Myocyte (in vitro differentiated cells): ENCODE results near the gene FXYD6. TPM values are rescaled to one million over a fixed set of nuclear protein-coding genes. Genes with fewer than 3 reads are reported as not detected.
A peak's percentile ranks its signal among the peaks of the same experiment; 100 is the strongest.
"Not testable (repeated sequence)": the region's sequence is repeated elsewhere in the genome, so short reads cannot be mapped to it uniquely, and the experiment has no call there.

Experiments used
- DNase-seq: peaks from one replicate; pipeline ENCODE4 v3.0.0-alpha.2; 2012; ENCODE audit warnings: low read depth
- total RNA-seq: library from RNA; depleted of rRNA; stranded (reverse); fragments of >200 nt; gene quantifications from 2 replicates; pipeline ENCODE4 v1.2.3, GENCODE V29; 2014

The FXYD6 gene
- total RNA-seq, 1 donor from 2014 or later: 3.1 TPM

DNA sequence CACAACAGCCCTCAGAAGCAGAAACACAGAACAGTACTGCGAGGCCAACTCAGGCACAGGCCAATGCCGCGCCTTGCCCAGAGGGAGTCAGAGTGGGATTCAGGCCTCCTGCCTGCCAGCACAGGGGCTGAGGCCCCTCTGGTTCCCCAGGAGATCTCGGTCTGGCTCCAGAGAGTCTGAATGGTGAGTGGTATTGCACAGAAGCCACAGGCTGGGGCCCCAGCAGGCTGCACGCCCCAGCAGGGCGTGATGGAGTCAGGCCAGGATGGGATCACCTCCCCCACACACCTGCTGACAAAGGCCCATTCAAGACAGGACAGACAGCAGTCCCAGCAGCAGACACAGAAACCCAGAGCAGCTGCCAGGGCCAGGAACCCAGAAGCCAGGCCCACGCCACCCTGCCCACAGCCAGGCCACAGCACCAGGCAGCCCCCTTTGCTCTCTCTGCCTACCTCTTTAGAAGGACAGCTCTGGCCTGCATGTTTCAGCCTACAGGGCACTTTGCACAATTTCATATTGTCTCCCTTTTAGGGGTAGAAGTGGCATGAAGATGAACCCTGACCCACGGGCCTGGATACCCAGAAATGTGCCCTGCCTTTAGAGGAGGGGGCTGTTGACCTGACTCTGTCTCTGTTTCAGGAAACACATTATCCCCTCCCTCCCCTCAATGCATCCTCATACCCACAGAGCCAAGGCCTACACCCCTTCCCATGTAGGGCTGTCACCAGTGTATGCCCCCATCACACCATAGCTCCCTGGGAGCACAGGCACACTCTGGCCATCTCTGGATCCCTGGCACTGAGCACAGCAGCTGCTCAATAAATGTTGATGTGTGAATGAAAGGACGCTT lies 6.1 kb downstream of the FXYD6 start:
- DNase-seq: peak; percentile 78

DNA sequence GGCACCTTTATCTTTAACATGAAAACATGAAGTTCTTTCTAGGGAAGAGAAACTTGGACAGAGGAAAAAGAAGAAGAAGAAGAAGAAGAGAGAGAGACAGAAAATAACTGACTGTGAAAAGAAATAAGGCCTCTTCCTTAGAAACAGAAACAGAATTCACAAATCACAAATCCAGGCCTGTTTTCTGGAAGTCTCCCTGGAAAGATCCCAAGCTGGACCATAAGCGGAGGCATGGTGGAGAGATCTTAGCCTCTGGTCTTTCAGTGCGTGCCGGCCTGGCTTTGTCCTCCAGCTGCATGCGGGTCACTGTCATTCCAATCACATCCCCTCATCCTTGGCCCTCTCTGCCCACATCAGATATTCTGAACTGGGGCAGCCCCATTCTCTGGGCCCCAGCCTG lies 6.9 kb downstream of the FXYD6 start:
- no peak for DNase-seq

DNA sequence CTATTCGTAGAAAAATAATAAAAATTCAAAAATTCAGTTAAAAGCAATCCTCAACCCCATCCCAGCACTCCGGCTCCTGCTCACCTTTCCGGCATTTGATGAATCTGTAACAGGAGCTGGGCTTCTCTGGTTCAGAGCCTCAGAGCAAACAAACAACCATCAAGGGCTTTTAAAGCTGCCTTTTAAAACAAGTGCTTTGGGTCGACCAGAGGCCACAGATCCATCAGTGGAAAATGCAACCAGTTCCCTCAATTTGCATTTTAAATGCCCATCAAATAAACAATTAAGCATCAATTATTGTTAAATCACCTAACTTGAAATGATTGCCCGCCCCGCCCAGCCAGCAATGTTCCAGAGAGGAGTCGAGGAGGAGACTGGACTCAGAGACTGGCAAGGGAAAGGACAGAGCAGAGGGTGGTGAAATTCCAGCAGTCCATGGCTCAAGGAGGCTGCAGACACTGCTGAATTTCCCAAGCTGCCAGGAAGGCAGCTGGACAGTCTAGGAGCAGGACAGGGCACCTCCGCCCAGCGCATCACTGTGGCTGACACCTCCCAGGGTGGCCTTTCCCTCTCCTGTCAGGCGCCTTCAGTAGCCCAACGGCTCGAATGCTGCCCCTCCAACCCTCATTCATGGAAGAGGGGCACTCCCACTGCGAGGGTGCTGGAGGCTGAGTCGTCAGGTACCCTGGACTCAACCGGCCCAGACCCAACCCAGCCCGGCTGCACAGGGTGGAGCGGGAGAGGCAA lies 7.5 kb downstream of the FXYD6 start:
- no peak for DNase-seq

DNA sequence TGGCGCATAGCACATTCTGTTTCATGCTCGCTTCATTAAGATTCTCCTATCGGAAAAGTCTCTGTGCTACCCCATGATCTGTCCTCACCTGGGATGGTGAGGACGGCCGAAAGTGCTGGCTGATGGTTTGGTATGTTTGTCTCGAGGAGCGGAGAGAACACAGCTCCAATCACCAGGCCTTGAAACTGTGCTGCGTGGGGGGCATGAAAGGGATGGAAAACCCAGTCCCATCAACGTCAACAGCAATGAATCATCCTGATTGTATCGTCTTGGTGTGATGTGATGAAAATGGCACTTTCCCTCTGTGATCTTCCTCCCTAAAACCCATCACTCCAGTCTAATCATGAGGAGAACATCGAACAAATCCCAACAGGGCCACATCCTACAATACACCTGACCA lies 8.4 kb downstream of the FXYD6 start:
- no peak for DNase-seq

DNA sequence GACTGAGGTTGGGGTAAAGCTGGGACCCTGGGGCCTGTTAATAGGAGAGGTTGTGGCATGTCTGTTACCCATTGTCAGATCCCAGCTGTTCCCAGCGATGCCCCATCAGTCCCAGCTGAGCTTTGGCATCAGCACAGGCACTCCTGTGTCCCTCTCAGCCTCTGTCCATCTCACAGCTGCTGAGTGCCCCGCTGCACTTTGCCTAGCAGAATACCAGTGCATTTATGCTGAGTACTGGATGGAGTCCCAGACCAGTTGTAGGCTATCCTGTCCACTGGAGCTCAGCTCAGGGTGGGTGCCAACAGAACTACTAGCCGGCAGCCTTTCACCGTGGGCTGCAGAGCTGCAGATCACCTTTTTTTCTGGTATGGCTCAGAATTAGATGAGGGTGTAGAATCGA lies 9.9 kb downstream of the FXYD6 start:
- DNase-seq: no peak

DNA sequence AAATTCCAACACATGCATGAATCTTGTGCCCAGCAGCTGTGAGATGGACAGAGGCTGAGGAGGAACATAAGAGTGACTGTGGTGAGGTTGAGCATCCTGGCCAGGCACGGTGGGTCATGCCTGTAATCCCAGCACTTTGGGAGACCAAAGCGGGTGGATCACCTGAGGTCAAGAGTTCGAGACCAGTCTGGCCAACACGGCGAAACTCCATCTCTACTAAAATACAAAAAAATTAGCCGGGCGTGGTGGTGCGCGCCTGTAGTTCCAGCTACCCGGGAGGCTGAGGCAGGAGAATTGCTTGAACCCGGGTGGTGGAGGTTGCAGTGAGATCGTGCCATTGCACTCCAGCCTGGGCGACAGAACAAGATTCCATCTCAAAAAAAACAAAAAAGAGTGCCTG lies 10.9 kb downstream of the FXYD6 start:
- DNase-seq: not testable (repeated sequence)

DNA sequence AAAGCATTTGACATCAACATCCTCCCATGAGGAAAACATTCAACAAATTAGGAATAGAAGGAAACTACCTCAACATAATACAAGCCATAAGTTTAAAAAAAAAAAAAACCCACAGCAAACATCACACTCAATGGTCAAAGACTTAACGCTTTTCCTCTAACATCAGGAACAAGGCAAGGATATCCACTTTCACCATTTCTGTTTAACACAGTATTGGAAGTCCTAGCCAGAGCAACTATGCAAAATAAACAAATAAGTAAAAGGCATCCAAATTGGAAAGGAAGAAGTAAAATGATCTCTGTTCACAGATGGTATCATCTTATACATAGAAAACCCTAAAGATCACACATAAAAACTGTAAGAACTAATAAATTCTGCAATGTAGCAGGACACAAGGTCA lies 13.1 kb downstream of the FXYD6 start:
- DNase-seq: no peak

DNA sequence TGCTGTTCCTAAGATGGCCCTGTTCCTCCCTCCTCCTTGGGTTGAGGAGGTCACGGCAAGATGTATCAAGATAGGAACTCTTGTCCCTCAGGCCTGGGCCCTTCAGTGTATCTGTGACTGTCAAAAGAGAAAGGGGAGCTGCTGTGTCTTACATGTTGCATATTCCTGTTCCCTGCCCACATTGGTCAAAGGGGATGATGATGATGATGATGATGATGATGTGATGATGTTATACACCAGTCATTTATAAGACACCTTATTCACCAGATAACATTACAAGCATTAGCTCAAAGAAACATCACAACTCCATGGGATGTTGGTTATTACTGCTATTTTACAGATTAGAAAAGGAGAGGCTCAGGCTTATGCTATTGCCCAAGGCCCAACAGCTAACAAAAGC lies 13.7 kb downstream of the FXYD6 start:
- DNase-seq: no peak

DNA sequence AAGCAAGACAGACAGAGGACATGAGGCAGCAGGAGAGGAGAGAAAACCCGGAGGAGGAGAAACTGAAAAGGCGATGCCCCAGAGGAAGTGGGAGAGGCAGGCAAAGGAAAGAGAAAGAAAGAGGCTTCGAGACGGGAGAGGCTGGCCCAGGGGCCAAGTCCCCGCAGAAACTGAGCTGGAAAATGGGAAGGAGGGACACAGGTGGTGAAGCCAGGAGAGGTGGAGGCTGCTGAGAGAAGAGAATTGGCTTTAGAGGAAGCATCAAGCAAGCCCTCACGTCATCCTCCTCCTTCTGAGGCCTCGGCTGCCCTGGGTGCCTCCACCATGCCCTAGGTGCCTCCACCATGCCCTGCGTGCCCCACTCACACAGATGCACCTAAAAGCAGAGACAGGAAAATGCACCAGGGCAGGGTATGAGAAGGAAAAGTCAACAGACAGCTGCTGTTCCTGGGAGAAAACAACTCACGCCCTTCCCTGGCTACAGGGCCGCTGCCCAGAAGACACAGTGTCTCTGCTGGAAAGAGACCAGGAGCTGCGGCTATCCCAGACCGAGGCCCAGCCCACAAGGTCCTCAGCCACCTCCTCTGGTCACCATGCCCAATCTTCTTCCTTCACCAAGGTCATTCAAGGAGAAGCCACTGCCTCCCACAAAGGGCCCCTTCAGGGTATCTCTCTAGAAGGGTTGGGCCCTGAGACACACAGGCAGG lies 14.3 kb downstream of the FXYD6 start:
- peak; percentile 45 for DNase-seq

DNA sequence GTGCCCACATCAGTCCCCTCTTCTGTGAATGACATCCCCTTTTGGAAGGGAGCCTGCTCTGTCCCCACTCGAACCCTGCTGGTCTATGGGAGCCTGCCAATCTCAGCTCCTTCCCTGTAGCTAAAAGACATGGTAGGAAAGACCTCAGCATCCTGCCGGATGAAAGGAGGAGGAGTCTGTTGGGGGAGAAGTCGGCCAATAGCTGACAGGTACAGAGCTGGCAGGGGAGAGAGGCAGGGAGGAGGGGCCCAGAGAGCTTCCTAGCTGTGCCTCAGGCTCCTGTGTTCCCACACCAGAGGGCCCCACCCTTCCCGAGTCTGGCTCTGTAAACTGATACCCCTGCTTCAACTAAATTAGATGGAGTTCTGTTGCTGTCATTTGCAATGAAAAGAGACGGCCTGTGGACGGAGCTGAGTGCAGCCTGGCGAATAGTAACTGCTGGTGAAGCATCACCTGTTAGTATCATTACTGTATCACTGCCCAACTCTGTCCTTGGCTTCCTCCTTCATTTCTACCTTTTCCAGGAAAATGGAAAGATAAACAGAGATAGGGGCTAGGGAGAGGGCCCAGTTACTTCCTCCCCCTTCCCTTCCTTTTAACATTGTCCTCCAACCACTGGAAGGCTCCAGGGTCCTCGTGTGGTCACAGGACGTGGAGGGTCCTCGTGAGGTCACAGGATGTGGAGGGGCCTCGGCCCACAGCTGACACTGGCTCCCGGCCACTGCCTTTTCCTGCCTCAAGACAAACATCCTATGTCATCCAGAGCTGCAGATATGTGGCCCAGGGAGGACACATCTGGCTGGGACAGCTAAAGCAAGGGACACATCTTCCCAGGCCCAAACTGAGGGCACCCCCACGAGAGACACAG lies 15.1 kb downstream of the FXYD6 start:
- no peak for DNase-seq

DNA sequence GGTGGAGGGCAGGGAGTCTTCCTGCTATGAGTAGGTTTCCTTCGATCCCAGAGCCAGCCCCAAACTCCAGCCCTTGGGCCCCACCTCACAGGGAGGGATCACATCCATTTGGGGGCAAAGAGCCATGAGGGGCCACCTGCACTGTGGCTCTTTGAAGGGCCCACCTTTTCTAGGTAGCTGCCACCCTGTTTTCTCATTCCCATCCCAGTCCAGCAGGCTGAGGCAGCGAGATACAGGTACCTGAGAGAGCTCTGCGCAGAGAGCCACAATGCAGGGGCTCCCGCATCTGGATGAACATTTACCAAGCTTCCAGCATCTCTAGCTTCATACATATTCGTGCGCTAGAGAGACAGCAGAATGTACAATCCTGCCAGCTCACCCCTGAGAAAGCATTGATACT lies 16.3 kb downstream of the FXYD6 start:
- no peak for DNase-seq

DNA sequence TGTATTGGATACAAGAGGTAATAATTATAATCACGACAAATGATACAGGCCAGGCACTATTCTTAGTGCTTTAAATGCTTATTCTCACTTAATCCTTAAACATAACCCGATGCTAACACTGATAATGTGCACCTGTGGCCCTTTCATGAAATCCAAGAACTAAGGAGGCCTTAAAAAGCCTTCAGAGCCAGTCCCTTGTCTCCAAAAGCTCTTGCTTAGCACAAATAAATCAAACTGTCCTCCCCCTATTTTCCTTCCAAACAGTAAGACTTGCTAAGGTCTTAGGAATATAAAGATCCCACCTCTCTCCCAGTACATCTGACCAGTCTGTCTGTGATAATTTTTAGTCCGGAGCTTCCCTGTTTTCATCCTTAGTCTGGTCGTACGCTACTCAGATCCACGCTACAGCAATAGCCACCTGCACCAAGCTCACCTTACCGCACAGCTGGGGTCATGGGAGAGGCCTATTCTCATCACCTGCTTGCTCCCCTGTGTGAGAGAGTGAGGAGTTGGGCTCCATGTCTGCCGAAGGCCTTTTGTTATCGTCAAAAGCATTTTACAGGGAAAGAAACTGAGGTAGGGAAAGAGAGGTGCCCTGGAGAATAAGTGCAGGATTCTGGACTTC lies 16.9 kb downstream of the FXYD6 start:
- no peak for DNase-seq

DNA sequence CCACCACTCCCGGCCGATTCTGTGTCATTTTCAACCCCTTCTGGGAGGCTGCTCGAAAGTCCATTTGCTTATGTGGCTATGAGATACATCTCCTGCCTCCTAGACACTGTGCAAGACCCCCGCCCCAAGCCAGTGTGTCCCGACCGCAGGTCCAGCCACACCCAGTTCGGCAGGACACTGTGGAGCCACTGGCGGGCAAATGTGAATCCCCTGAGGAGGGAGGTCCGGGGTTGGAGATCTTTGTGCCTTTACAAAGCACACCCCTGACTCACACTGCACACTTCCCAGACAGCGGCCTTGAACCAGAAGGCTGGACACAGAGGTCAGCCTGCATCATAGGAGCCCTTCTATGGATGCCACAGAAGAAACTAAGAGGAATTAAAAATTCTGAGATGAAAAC lies 17.4 kb downstream of the FXYD6 start:
- no peak for DNase-seq

DNA sequence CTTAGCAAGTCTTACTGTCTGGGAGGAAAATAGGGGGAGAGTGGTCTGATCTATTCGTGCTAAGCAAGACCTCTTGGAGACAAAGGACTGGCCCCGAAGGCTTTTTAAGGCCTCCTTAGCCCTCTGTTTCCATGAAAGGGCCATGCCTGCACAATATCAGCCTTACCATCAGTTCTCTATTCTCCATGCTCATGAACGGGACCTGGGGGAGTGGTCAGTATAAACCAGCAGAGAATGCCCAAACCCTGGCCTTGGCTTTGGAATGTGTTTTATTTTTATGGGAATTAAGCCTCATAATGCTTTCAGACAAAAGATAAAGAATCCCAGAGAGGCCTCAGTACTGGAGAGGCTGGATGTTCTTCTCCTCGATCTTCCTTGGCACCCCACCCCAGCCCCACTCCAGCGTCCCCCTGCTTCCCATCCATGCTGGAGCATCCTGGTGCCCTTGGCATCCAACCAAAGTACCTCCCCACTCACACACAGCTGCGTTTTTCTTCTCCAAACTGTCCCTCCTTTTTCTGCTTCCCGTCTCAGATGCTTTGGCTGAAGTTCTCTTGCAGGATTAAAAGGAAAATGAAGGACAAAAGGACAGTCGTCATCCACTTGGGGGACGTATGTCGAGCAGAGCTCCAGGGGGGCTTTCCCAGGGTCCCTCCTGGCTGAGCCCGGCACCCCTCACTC lies 18.6 kb downstream of the FXYD6 start:
- DNase-seq: no peak

DNA sequence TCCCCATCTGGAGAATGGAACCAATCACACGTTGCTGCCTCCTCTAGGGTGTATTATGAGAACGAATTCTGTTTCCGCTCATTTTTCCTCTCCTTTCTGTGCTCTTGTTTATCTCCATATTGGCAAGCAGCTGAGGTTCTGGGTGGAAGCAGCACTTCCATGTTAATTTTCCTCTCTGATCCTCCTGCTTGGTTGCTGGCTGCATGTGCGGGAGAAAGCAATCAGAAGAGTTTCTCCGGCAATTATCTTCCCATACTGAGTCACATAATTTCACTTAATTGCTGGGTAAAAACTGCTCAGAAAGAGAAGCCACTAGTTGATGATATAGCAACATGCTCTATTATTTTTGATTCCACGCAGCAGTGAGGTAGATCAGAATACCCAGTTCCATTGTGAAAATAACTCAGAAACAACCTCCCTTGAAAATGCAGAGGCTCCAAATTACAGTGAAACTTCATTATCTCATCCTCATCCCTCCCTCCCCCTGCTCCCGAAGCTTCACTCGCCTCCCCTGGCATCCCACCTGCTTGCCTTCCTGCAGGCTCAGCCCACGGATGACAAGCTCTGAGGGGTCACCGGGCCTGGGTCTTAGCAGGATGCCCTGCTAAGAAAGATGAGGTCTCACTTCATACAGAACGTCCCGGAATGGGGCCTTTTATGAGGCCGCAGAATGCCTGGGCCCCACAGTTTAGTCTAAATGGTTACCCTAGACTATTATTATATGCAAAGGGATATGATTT lies 20.4 kb downstream of the FXYD6 start:
- DNase-seq: no peak

DNA sequence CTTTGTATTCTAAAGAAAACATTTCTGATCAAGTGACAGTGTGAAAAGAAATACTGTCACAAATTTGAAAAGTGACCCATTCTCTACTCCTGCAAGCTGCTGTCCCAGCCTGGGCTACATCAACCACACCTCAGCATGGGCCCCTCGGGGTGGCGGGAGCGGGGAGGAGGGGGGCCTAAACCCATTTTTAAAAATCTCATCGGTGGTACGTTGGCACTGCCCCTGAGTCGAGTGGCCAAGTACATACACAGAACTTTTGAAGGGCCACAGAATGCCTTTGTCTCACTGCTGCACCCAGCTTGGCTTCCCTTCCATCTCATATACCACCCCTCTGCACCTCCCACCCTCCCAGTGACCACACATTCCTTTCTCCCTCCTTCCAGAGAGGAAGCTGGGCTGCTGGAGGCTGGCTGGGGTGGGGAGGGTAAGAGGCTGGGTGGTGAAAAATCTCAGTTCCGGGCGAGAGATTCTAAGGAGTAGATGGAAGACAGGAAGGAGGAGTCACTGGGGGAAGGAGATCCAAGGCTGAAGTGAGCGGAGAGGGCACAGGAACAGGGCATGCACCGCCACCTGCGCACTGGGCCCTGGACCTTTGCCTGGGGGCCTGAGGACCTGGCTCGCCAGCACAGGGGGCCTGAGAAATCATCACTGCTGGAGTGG lies 21.1 kb downstream of the FXYD6 start:
- no peak for DNase-seq

DNA sequence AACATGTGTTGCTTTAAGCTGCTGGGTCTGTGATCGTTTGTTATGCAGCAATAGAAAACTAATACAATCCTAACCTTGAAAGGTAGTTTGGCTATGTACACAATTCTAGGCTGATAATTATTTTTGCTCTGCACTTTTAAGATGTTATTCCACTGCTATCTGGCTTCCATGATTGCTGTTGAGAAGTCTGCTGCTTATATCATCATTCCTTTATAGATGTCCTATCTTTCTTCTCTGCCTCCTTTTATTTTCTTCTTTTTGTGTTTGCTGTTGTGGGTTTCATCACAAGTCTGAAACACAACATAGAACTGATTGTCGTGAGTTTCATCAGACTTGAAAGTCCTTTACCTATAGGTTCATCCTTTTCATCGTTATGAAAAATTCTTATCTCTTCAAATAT lies 24.1 kb downstream of the FXYD6 start:
- DNase-seq: no peak

DNA sequence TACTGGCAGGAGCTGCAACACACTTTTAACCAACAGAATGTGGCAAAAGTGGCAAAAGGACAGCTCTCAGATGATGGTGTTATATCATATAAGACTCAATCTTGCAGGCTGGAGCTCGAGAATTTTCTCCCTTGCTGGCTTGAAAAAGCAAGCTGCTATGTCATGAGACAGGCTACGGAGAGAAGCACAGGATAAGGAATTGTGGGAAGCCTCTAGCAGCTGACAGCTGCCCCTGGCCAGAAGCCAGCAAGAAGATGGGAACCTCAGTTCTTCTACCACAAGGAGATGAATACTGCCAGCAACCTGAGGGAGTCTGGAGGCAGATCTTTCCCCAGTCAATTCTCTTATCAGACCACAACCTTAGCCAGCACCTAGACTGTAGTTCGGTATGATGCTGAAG lies 24.6 kb downstream of the FXYD6 start:
- DNase-seq: peak; percentile 42

DNA sequence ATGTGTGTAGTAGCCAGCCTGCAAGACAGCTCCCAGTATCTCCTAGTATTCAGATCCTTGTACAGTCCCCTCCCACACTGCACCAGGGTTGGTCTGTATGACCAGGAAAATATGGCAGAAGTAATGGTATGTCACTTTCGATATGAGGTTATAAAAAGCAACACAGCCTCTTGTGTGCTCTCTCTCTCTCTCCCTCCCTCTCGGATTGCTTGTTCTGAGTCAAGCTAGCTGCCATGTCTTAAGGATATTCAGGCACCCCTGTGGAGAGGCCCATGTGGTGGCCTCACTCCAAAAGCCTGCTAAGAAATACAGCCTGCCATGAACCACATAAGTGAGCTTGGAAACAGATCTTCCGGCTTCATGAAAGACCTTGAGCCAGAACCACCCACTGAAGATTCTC lies 25.4 kb downstream of the FXYD6 start:
- DNase-seq: no peak
